Esophagus muscularis mucosa (tissue), 4 donors: ENCODE measurements around the gene CES2. TPM values are rescaled to one million over a fixed set of nuclear protein-coding genes. Genes with fewer than 3 reads are reported as not detected.

ENCODE experiments used
- DNase-seq: peaks from one replicate; pipeline ENCODE4 v3.0.0-alpha.2; 2017; ENCODE audit errors: extremely low spot score
- H3K27ac ChIP-seq, 4 donors: fragments of 200-600 bp; sonication (generic); replicated peaks in 1 of 4; 1 replicate in 3 of 4; 2 replicates in 1 of 4; pipeline ENCODE4 v1.5.1; 2016 to 2019; ENCODE audit warnings: mild to moderate bottlenecking in 1 of 4
- H3K27me3 ChIP-seq, 4 donors: fragments of 200-600 bp; sonication (generic); one replicate each; pipeline versions ENCODE4 v1.5.1 to v1.6.0; 2016 to 2019
- H3K36me3 ChIP-seq, 4 donors: fragments of 200-600 bp; sonication (generic); one replicate each; pipeline ENCODE4 v1.5.1; 2016 to 2019
- H3K4me1 ChIP-seq, 4 donors: fragments of 200-600 bp; sonication (generic); one replicate each; pipeline ENCODE4 v1.5.1; 2016 to 2019
- H3K4me3 ChIP-seq, 4 donors: fragments of 200-600 bp; sonication (generic); 1 replicate in 2 of 4; 2 replicates in 2 of 4; pipeline ENCODE4 v1.5.1; 2016 to 2019; ENCODE audit warnings: mild to moderate bottlenecking in 4 of 4, moderate library complexity in 1 of 4
- H3K9me3 ChIP-seq, 4 donors: fragments of 200-600 bp; sonication (generic); 1 replicate in 3 of 4; 2 replicates in 1 of 4; pipeline ENCODE4 v1.5.1; 2016 to 2019
- EP300 ChIP-seq: sonication (generic); formaldehyde crosslinking; IDR thresholded peaks from one replicate; pipeline ENCODE4 v1.6.1; 2017; ENCODE audit warnings: antibody characterized with exemption
- POLR2A ChIP-seq: fragments of 450-650 bp; IDR thresholded peaks from one replicate; pipeline ENCODE4 v1.6.1; 2017; ENCODE audit warnings: antibody characterized with exemption, moderate library complexity, mild to moderate bottlenecking, low read depth
- POLR2AphosphoS5 ChIP-seq, 2 donors: sonication (generic); formaldehyde crosslinking; IDR thresholded peaks; one replicate each; pipeline ENCODE4 v1.6.1; 2017; ENCODE audit warnings: antibody characterized with exemption in 2 of 2
- WGBS: methylation state at CpG from one replicate; pipeline ENCODE4 v1.1.5; 2018; 5-methylcytosine and 5-hydroxymethylcytosine counted together
- intact Hi-C: fragments of 100-400 bp; cut with DNase I; formaldehyde crosslinking; loops from one replicate; pipeline ENCODE4 v1.15.1; 2023
- total RNA-seq, 4 donors: library from RNA; depleted of rRNA; stranded (reverse); fragments of >200 nt; gene quantifications; one replicate each; pipeline versions ENCODE4 v1.1.0 to v1.2.1, GENCODE V29; 2016
- TF ChIP-seq, protein P1 (sequence below), 3 experiments: fragments of 200-600 bp in 2 of 3; fragments of 450-650 bp in 1 of 3; sonication (generic) in 2 of 3; IDR thresholded peaks; one replicate each; pipeline ENCODE4 v1.5.1; 2017 to 2019; ENCODE audit warnings: antibody characterized with exemption in 3 of 3, mild to moderate bottlenecking in 2 of 3, moderate library complexity in 1 of 3

CES2 gene
- total RNA-seq, 4 donors from 2014 or later: 22.0 to 29.7 (median 26.8) TPM

- no peak for DNase-seq
- intact Hi-C loops: no loop called here
- Histone ChIP-seq H3K36me3 (peaks cover 9 to 27% (median 18%) of the 10 kb centered on the region in 4 donors), H3K9me3 (no peaks in the 10 kb centered on the region), H3K27ac (no peak overlapping the region), H3K27me3 (no peaks in the 10 kb centered on the region), H3K4me1 (no peaks in the 10 kb centered on the region), H3K4me3 (no peak overlapping the region)
- TF ChIP-seq EP300: no peak
- TF ChIP-seq, protein P1, sequence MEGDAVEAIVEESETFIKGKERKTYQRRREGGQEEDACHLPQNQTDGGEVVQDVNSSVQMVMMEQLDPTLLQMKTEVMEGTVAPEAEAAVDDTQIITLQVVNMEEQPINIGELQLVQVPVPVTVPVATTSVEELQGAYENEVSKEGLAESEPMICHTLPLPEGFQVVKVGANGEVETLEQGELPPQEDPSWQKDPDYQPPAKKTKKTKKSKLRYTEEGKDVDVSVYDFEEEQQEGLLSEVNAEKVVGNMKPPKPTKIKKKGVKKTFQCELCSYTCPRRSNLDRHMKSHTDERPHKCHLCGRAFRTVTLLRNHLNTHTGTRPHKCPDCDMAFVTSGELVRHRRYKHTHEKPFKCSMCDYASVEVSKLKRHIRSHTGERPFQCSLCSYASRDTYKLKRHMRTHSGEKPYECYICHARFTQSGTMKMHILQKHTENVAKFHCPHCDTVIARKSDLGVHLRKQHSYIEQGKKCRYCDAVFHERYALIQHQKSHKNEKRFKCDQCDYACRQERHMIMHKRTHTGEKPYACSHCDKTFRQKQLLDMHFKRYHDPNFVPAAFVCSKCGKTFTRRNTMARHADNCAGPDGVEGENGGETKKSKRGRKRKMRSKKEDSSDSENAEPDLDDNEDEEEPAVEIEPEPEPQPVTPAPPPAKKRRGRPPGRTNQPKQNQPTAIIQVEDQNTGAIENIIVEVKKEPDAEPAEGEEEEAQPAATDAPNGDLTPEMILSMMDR (IDR thresholded peaks at IDR 0.05): no peak
- TF ChIP-seq POLR2AphosphoS5 (IDR thresholded peaks at IDR 0.05): no peak
- no peak for TF ChIP-seq POLR2A
- WGBS: 77% methylated on average over 4 of the region's 4 CpGs
These were observed 45.7 kb upstream of the CES2 start for GRCh38 chr16:66889622-66890021.

DNA sequence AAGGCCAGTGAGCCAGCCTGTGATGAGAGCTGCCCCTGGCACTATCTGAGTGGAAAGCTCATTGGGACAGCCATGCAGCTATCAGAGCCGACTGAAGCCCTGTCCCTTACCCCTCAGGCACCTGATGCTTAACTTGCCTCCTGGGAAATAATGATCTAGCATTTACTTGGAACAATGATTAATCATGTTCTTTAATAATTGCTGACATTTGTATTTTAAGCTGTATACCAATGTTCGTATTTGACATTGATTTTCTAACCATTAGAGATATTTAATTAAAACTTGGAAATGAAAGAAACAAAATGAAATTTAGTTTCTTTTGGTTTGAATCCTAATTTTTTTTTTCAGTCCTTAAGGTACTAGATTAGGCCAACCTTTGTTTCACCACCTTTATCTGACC lies 44.5 kb upstream of the CES2 start:
- H3K36me3 ChIP-seq: peaks cover 0 to 16% (median 6%) of the 10 kb centered on the region in 4 donors
- H3K27ac ChIP-seq: no peak overlapping the region
- no peaks in the 10 kb centered on the region for H3K9me3 ChIP-seq
- WGBS: 78% methylated on average over 2 of the region's 2 CpGs
- DNase-seq: no peak
- intact Hi-C loops: no loop called here
- TF ChIP-seq EP300 (no peak), POLR2AphosphoS5 (IDR thresholded peaks at IDR 0.05) (no peak), POLR2A (no peak)
- TF ChIP-seq, protein P1 (IDR thresholded peaks at IDR 0.05): no peak
- H3K4me1 ChIP-seq: peaks cover 0 to 8% (median 3%) of the 10 kb centered on the region in 4 donors
- no peaks in the 10 kb centered on the region for H3K27me3 ChIP-seq
- no peak overlapping the region for H3K4me3 ChIP-seq

DNA sequence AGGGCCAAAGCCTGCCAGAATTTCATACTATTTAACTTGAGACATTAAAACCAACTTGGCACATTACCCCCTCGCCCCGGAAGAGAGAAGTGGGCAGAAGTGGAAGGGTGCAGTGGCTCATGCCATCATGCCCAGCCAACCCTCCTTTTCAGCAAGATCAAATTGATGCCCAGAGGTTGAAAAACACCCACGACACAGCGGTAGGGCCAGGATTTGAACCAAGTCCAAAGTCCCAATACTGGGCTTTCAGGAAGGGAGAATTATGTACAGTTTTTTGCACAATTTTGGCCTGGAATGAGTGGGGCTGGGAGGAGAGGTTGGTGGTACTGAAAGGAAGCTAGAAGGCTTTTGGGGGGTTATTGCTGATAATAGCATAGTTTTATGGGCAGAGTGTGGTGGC lies 44.0 kb upstream of the CES2 start:
- no peak overlapping the region for H3K27ac ChIP-seq
- H3K36me3 ChIP-seq: peaks cover 0 to 10% (median 3%) of the 10 kb centered on the region in 4 donors
- peaks cover 0 to 9% (median 4%) of the 10 kb centered on the region in 4 donors for H3K4me1 ChIP-seq
- H3K27me3 ChIP-seq: no peaks in the 10 kb centered on the region
- no peak overlapping the region for H3K4me3 ChIP-seq
- no peak for TF ChIP-seq POLR2A
- TF ChIP-seq POLR2AphosphoS5 (IDR thresholded peaks at IDR 0.05): no peak
- TF ChIP-seq, protein P1 (IDR thresholded peaks at IDR 0.05): no peak
- 84% methylated on average over 4 of the region's 4 CpGs for WGBS
- DNase-seq: no peak
- H3K9me3 ChIP-seq: no peaks in the 10 kb centered on the region
- intact Hi-C loops: no loop called here

GRCh38 chr16:66891797-66892196 lies 43.5 kb upstream of the CES2 start:
- intact Hi-C loops: no loop called here
- WGBS: 90% methylated on average over 6 of the region's 6 CpGs
- TF ChIP-seq POLR2AphosphoS5 (IDR thresholded peaks at IDR 0.05): no peak
- no peak for TF ChIP-seq POLR2A
- no peak for TF ChIP-seq EP300
- no peak overlapping the region for H3K27ac ChIP-seq
- H3K4me1 ChIP-seq: peaks cover 0 to 9% (median 4%) of the 10 kb centered on the region in 4 donors
- H3K27me3 ChIP-seq: no peaks in the 10 kb centered on the region
- no peak overlapping the region for H3K4me3 ChIP-seq
- peaks cover 0 to 6% (median under 1%) of the 10 kb centered on the region in 4 donors for H3K36me3 ChIP-seq
- no peaks in the 10 kb centered on the region for H3K9me3 ChIP-seq
- DNase-seq: no peak

GRCh38 chr16:66894055-66894454 lies 41.3 kb upstream of the CES2 start:
- no peaks in the 10 kb centered on the region for H3K9me3 ChIP-seq
- no peak overlapping the region for H3K27ac ChIP-seq
- TF ChIP-seq POLR2A: no peak
- TF ChIP-seq POLR2AphosphoS5 (IDR thresholded peaks at IDR 0.05): no peak
- H3K27me3 ChIP-seq: no peaks in the 10 kb centered on the region
- intact Hi-C loops: no loop called here
- H3K36me3 ChIP-seq: no peaks in the 10 kb centered on the region
- WGBS: 66% methylated on average over 2 of the region's 2 CpGs
- H3K4me3 ChIP-seq: no peak overlapping the region
- no peak for DNase-seq
- H3K4me1 ChIP-seq: peaks cover 7 to 27% (median 22%) of the 10 kb centered on the region in 4 donors
